Fibroblast of skin of scalp (primary cell): ENCODE data around the gene ADARB2.
"Not testable (repeated sequence)": the region's sequence is repeated elsewhere in the genome, so short reads cannot be mapped to it uniquely, and the experiment has no call there.

Experiments
- DNase-seq: peaks from one replicate; pipeline ENCODE4 v3.0.0-alpha.2; 2013

ADARB2 gene

DNA sequence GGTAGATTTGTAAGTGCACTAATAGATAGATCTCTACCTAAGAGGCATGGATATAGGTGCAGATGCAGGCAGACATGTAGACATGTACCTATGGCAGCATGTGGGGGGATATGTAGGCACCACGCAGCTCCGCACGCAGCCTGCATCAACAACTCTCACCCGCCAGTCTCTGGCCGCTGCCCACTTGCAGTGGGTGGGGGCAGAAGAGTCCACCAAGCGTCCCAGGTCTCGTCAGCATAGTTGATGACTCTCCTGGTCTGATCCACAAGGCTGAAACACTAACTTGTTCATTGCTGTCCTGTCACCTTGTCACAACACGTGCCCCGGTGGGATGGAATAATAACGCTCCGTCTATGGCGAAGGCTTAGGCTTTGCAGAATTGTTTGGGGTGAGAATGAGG lies 252.0 kb downstream of the ADARB2 start:
- no peak for DNase-seq

DNA sequence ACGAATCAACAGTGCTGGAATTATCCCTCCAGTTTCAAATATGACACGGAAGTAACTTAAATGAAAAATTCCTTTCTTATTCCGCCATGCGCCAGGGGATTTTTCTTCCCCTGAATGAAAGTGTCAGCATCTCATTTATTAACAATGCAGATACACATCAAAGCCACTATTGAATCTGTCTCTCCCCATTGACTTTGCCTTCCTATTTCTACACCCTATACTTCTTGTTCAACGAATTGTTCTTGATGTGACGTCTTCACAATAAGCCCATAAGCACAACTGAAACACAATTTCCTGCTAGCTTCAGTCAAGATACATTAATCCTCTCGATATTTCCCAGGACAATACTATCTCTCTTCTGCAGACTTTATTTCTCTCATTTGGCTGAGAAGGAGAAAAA lies 253.5 kb downstream of the ADARB2 start:
- DNase-seq = no peak

DNA sequence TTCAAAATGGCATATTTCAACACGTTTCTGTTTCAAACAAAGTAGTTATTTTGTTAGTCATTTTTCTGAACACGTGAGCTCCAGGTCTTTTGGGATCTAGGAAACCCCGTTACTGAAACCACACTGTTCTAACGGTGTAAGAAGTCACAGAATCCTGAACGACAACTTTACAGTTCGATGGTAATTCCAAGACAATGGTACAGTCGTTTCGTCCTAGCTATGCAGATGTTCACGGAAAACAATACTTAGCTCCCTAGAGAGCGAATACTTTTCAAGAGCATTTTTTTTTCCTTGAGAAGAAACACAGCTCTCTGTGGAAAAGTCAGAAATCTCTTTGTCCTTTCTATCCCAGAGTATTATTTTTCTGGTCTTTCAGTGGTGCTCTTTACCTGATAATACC lies 254.1 kb downstream of the ADARB2 start:
- DNase-seq = no peak

DNA sequence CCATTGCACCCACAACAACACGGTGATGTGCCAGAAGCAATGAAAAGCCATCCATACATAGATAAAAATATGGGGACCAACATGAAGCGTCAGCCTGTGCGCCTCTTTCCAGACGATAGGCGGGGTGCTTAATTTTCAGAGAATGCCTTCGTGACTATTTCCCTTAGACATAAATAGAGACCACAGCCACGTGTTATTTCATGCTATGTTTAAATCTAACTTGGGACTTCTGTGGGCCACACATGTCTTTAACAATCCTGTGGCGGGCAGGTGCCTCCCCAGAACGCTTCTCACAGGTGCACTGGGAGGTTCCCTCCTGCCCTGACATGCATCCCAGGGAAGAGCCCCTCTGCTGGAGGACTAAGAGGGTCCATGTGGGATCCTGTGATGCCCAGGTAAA lies 259.7 kb downstream of the ADARB2 start:
- no peak for DNase-seq

DNA sequence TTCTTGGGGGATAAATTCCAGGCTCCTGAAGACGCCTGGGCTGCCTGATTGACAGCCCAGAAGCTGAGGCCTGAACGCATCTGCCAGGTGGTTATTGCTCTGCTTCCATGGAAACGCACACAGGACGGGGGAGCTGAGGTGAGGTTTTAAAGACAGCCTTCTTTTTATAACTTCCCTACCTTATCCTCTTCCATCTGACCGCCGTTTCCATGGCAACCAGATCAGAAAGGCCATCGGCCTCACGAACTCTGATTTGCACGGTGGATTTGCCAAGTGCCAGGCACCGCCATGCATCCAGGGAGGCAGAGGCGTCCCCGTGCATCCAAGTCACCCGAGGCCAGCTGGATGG lies 260.9 kb downstream of the ADARB2 start:
- no peak for DNase-seq

DNA sequence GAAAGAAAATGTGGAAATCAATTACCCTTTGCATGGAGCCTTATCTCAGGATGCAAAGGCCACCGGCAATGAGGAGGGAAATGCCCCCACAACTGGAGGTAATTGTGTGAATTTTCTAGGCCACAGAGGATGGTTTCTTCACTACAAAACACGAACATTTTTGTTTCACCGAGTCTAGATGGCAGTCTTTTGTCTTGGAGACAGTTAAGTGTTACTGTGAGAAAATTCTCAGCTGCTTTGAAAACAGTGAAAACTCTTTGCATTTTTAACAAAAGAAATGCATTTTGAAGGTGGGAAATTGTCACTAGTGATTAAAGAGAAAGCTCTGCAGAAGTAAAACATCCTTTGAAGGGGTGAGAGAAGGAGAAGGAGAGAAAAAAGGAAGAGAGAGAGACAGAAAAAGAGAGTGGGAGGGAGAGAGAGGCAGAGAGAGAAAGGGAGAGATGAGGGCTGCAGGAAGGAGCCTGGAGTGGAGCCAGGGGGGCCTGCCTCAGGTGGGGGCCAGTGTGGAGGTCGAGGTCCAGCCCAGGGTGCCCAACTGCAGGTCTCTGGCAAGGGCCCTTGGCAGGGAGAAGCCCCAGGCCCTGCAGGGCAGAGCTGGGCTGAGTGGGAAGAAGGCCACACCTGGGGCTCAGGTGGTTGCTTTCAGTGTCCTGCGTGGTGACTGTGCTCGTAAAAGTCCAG lies 261.4 kb downstream of the ADARB2 start:
- DNase-seq = no peak

DNA sequence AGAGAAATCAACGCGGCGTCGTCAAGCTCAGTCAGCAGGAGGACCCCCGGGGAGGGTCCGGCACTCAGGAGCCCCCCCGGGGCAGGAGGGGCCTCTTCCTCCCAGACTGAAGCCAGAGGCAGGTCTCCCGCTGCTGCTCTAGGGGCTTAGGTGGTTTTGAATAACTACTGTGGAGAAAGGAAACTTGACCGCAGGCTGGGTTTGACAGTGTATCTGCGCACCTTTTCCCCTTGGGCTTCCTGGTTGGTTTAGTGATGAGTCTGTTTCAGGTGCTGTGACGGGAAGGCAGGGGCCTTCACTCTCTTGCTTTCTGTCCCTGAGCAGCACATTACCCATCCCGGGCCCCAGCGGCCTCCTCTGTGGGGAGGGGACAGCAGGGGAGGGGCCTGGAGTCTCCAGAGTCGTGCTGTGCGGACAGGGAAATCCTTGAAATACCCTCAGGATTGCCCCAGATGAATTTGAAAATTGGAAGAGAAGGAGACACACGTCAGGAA lies 262.2 kb downstream of the ADARB2 start:
- DNase-seq = no peak

DNA sequence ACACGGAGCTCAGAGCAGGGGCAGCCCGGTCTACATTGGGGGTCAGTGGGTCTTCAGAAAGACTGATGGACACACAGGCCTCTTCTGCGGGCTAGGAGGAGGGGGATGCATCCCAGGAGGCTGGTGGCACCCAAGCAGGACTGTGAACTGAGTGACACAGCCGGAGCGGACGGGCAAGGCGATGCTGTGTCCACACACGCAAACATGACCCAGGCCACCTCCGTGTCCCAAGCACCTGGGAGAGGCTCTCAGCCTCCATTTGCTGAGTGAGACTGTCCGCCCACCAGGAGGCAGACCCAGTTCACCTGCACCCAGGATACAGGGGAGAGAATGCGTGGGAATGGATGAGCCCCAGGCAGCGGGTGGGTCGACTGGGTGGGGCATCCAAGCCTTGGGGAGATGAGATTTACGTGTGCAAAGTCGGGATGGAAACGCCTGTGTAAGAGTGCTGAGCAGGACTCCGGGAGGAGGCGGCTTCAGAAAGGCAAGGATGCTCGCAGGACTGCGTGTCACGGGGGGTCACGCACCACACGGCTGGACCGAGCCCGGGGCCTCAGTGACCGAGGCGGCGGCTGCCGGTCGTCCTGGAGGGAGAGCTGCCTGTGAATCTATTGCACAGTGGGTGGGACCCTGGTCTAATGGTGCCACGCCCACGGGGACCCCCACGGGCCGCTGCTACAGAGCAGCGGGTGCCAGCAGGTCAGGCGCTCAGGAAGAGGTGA lies 262.8 kb downstream of the ADARB2 start:
- DNase-seq = no peak

DNA sequence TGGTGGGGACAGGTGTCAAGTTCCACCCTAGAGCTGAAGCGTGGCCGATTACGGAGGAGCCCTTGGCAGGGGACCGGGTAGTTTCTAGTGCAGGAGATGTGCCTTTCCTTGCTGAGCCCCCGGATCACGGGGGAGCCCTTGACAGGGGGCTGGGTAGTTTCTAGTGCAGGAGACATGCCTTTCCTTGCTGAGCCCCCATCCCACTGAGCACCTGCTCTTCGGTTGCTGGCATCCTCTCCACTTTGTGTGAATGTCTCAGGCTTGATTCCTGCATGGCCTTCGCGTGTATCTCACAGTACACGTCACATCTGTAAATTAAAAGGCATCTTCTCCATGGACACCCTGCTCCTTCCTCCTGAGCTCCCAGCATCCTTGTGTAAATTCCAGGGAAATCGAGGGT lies 263.5 kb downstream of the ADARB2 start:
- no peak for DNase-seq

DNA sequence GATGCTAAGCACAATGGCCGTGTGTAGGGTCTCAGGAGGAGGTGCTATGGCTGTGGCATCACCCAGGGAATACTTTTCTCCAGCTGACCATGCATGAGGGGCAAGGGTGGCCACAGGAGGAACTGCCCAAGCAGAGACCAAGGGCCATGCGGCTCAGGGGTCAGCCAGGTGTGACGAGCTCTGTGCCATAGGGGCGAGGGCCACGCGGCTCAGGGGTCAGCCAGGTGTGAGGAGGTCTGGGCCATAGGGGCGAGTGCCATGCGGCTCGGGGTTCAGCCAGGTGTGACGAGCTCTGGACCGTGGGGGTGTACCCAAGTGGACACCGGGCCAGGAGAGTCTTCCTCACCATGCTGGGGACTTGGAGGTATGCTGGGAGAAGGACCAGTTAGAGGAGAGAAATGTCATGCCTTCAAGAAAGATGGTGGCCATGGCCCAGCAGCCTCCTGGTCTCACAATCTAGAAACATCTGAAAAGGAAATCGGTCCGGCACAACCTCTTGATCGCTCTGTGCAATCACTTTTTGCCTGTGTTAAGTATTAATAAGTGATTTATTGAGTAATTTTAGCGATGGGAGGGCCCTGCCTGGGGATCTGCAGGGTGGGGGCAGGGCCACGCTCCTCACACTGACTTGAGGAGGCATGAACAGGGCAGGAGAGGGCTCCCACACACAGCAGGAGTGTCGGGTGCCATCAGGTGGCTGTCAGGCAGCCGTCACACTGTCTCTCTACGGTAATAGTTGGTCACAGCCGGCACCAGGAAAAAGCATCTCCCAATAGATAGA lies 265.0 kb downstream of the ADARB2 start:
- no peak for DNase-seq

DNA sequence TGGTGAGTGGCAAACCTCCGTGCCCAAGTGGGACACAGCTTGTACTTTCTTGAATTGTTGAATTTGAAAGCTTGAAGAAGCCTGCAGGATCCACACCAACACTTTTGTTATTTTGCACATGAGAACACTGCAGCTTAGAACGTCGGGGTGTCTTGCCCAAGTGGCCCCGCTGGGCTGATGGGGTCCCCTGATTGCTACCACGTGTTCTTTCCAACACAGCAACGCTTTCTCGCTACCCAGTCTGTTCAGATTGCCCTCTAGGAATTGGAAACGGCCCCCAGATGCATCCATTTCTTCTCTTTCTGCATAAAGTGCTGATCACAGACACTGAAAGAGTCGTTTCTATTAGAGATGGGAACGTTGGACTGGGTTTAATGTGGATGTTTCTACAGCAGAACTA lies 268.5 kb downstream of the ADARB2 start:
- DNase-seq = no peak

DNA sequence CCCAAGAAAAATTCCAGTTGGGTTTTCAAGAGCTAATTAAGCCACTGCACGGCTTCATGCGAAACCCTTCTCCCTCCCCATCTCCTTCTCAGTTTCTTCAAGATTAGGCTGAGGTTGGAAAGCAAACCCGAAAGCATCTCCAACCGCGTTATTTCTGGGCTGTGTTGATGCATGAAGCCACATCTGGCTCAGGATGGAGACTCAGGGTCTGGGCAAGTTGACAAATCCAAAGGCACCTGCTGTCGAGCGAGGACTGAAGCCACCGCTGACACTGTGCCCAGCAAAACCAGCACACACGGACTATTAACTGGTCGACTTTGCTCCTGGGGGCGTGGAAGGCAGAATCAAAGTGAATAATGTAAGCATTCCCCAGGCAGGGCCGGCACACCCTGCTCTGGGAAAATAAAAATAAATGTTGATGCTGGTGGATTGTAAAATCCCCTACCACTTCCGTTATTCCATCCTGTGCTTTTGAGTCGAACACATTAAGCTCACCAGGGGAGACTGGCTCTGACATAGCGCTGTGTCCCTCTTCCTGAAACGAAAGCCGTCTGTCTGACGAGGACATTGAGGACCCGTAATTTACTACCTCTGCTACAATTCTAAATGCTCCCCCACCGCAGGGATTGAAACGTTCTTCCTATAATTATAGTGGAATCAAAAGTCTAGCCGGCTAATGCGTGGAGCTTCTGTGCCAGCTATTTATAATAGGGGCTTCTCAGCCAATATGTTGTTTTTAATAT lies 269.8 kb downstream of the ADARB2 start:
- DNase-seq = no peak

DNA sequence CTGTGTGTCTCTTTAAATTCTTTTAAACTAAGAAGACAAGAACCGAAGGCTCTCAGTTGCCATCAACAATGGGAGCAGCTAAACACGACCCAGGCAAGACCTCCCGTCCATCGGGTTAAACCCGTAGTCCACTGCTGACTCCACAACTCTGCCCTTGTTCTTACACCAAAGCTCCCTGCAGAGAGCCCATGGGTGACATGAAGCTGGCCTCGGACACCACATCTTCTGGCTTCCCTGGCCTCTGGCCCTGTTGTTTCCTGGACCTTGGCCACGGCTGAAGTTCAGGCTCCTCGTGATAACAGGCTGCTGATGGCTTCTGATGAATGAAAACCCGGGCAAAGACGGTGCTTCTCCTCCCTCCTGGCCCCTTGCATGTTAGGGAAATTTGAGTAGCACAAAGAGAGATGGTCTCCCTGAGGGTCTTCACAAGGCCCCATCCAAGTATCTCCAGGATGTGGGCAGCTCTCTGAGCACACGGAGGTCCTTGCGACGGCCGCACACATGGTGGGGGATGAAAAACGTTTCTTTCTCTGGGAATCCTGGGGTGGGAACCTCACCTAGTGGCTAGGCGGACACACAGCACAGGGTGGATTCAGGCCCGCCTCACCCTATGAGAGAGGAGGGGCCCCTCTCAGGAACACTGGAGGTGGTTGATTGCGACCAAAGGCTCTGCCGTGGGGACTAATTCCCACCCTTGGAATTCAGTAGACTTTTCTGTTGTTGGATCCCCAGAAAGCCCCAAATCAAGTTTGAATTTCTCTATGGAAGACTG lies 271.1 kb downstream of the ADARB2 start:
- no peak for DNase-seq

DNA sequence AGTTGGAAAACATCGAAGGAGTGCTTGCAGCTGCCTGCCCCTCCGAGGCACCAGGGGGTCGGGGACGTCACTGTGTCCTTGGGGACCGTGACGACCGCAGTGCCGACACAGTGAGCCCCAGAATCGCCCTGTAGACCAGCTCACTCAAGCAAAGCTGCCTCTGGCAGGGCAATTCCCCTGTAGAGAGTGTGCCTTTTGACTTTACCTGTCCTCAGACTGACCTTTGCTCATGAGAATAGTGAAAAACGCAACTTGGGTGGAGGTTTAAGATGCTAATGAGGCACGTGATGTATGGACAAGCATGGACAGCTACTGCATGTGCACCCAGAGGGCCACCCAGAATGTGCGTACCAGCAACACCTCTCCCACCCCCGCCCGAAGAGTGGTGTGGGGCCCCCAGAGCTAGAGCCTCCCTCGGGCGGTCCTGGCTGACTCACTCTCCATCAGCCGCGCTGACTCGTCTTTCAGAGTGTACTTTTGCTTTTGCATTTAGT lies 271.9 kb downstream of the ADARB2 start:
- no peak for DNase-seq

DNA sequence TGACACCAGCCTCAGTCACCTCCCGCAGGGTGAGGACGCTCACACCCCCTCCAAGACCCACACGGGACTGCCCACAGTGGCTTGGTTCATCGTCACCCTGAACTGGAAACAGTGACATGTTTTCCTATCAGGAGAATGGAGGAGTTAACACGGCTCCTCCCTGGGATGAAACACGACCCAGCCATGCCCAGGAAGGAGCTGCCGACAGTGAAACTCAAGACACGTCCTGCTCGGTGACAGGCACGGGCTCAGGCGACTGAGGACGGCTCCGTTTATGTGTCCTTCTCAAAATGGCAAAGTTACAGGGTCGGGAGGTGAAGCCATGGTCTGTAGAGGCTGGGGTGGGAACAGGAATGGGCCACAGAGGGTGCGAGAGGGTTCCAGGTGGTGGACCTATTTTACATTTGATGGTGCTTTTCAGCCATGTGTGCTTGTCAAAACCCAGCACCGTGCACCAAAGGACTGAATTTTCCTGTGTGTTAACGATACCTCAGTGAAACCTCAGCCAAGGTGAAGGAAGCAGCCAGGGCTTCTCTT lies 272.4 kb downstream of the ADARB2 start:
- no peak for DNase-seq

DNA sequence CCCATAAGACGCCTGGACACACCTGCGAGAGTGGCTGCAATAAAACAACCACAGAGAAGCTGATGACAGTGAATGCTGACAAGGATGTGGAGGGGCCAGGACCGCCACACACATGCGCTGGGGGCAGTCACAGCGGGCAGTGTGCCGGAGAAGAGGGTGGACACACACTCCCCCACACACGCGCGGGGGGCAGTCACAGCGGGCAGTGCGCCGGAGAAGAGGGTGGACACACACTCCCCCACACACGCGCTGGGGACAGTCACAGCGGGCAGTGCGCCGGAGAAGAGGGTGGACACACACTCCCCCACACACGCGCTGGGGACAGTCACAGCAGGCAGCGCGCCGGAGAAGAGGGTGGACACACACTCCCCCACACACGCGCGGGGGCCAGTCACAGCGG lies 273.4 kb downstream of the ADARB2 start:
- not testable (repeated sequence) for DNase-seq

DNA sequence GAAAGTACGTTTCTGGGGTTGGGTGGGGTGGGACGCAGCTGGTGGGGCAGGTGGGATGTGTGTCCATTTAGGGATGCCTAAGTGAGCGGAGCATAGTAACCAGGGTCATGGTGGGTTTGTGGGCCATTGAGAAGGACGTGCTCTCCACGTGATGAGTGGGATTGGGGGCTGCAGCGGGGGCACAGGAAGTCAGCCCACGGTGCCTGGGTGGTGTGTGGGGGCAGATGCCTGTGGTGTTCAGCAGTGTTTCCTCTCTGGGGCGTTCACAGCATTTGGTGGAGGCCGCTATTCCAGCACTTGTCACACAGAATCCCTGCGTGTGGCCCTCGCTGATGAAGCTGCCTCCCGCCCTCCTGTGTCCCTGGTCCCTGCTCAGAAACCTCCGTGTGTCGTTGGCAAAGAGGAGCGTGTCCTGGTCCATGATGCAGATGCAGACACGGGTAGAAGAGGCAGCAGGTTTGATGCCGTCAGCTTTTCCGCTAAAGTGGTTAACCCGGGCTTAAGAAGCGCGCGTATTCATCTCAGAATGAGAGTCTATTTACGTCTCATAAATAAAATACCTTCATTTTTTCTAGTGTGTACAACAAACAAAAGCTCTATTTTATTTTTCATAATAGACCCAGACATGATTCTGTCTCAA lies 274.2 kb downstream of the ADARB2 start:
- DNase-seq = no peak

DNA sequence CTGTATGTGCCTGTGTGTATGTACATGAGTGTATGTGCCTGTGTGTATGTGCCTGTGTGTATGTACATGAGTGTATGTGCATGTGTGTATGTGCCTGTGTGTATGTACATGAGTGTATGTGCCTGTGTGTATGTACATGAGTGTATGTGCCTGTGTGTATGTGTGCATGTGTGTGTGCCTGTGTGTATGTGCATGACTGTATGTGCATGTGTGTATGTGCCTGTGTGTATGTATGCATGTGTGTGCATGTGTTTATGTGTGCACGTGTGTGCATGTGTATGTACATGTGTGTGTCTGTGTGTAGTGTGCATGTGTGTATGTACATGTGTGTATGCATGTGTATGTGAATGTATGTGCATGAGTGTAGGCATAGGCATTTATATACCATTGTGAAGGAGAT lies 274.8 kb downstream of the ADARB2 start:
- no peak for DNase-seq

DNA sequence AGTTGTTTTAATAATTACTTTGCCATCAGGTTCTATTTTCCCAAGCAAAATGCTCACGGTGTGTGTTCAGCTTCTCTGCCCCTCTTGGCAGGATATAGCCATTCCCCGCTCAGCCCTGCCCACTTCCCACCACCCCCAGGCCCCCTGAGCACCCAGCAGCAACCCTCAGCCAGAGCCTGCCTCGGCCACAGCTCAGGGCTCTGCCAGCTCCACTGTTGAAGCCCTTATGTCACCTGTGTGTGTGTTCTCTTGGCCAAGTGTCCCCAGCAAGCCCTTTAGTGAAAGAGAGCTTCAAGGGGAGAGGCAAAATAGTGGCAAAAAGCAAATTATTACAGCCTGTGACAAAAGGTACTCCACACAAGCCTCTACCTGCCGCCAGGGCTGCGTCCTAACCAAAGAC lies 275.3 kb downstream of the ADARB2 start:
- no peak for DNase-seq

DNA sequence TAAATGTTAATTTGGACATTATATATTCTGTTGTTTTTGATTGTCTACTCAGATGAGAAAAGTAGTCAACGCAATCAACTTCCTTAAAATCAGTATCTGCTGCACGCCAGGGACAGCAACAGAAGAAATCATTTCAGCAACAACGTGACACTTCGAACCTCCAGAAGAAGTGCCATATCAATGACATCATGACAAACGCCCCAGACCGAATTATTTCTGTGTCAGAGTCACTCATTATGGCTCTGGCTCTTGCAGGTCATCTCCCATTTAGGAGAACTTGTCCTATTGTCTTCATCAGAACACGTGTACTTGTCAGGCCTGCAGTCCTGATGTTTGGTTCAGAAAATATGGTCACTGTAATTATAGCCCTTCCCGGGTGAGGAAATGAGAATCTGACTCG lies 276.3 kb downstream of the ADARB2 start:
- no peak for DNase-seq

DNA sequence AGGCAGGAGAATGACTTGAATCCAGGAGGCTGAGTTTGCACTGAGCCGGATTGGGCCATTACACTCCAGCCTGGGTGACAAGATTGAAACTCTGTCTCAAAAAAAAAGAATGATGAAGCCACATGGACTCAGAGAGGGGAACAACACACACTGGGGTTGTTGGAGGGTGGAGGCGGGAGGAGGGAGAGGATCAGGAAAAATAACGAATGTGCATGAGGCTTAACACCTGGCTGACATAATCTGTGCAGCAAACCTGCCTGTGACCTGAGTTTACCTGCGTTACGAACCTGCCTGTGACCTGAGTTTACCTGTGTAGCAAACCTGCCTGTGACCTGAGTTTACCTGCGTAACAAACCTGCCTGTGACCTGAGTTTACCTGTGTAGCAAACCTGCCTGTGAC lies 277.7 kb downstream of the ADARB2 start:
- DNase-seq = not testable (repeated sequence)
